DMS79 treated with DMSO at 0.1 percent for 48 hours (cell line): ENCODE data around the gene SERPINA12.

ENCODE experiments used
- DNase-seq: peaks from one replicate; lab custom pipeline; 2025; lab: John Stamatoyannopoulos, UW

The SERPINA12 gene

GRCh38 chr14:94464290-94464689, 45.0 kb downstream of the SERPINA12 start:
- DNase-seq, result no peak

GRCh38 chr14:94462763-94463572, 46.3 kb downstream of the SERPINA12 start:
- no peak for DNase-seq

GRCh38 chr14:94462219-94462551, 47.1 kb downstream of the SERPINA12 start:
- DNase-seq, result no peak

GRCh38 chr14:94461526-94462218, 47.6 kb downstream of the SERPINA12 start:
- no peak for DNase-seq

DNA sequence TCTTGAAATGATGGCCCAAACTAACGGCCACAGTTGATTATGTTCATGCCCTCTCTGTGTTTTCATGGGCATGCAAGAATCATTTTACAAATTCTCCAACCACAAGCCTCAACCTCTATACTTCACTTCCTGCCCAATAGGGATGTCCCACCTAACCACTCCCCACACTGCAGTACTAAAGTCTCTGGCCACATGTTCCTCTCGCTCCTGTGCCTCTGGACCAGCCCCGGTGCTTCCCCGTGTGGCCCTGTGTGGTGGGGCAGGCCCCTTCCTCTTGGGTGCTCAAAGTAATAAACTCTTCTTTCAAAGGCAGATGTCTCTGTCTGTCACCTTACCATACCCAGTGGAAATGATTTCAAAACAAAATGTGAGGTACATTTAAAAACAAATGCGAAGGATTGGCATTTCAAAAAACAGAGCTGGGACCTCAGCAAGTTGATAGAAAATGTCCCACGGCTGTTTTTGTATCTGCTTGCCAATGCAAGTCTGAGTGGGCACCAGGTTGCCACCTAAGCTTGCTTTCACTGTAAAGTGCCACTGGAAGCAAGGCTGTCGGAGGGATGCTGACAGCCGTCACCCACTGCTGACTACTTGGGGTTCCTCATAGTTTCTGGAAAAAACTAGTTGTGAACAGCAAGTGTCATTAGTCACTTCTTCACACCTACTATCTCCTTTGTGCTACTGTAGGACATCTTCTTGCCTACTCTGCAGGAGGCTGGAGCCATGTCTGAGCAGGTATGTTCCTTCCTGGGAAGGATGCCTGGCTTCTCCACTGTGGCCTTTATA, 48.4 kb downstream of the SERPINA12 start:
- no peak for DNase-seq

- no peak for DNase-seq
Observed at GRCh38 chr14:94458558-94459205, 50.6 kb downstream of the SERPINA12 start.

- no peak for DNase-seq
Observed at GRCh38 chr14:94458096-94458495, 51.2 kb downstream of the SERPINA12 start.

DNA sequence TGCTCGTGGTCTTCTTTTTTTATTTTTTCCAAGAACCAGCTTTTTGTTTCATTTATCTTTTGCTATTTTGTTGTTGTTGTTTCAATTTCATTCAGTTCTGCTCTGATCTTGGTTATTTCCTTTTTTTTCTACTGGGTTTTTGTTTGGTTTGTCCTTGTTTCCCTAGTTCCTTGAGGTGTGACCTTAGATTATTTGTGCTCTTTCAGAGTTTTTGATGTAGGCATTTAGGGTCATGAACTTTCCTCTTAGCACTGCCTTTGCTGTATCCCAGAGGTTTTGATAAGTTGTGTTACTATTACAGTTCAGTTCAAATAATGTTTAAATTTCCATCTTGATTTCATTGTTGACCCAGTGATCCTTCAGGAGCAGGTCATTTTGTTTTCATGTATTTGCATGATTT, 53.3 kb downstream of the SERPINA12 start:
- no peak for DNase-seq

- DNase-seq, result no peak
Observed at GRCh38 chr14:94451826-94452225, 57.4 kb downstream of the SERPINA12 start.

DNA sequence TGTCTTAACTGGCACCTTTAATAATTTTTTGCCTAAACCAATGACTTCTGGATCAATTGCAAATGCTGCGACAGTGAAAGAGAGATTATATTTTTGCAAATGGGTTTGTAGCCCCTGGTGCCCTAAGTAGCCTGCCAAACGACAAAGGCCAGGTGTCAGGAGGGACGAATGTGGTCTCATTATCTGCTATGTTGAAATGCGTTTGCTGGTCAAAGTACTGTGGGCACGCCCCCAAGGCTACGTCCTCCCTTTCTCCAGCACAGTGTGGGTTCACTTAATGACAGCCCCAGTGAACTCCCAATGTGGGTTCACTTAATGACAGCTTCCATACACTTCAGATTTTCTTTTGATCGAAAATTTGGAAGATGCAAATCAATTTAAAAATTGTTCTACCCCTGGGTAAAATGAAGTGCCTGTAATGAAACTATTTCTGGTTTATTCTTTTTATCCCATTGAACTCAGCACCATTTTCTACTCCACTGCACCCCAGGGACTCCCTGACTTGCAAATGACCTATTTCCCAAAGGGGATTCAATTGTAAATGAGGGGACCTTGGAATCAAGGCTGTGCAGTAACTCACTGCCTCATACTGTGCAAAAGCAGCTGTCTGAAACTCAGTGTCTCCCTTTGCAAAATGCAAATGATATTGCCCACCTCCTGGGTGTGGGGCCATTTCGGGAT, 58.0 kb downstream of the SERPINA12 start:
- no peak for DNase-seq

DNA sequence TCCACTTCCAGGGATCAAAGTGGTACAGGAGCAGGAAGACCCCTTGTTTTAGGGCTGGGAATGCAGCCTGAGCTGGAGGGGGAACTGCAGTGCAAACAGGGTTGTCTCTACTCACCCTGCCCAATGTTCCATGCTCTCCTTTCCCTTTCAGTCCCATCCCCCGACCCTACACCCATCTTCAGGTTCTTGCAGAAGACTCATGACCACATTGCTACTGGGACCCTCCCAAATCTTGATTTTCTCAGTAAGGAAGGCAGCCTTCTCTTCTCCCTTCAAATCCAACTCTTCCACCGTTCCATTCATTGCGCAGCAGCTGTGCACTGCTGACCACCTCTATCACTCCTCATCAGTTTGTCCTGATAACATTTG, 58.6 kb downstream of the SERPINA12 start:
- DNase-seq, result no peak

GRCh38 chr14:94449930-94450329, 59.3 kb downstream of the SERPINA12 start:
- no peak for DNase-seq

DNA sequence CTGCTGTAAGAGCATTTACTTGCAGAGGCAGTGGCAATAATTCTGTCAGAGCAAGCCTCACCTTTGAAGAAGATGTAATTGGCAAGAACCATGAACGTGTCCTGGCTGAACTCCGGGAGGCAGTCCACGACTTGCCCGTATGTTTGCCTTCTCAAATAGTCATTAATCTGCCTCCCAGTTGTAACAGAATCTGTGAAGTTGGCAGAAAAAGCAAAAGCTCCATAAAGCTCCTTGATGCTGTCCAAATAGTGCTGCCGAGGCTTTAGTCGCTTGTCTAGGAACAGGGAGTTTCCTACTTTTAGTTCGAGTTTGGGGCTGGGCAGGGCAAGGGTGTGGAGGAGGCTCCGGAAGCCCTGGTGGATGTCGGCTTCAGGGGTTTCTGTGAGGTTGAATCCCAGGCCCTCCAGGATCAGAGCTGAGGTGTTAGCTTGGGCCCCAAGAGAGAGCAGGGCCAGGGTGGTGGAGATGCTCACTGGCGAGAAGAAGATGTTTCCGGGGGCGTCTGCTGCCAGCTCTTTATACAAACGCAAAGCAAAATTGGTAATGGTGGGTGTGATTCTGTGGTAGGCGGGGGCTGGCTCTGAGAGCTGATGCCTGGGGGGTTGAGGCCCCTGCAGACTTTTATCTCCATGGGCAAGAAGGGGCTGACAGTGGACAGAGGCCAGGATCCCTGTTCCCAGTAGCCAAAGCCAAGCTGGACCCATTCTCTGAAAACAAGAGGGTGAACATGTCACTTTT, 61.0 kb downstream of the SERPINA12 start:
- no peak for DNase-seq

DNA sequence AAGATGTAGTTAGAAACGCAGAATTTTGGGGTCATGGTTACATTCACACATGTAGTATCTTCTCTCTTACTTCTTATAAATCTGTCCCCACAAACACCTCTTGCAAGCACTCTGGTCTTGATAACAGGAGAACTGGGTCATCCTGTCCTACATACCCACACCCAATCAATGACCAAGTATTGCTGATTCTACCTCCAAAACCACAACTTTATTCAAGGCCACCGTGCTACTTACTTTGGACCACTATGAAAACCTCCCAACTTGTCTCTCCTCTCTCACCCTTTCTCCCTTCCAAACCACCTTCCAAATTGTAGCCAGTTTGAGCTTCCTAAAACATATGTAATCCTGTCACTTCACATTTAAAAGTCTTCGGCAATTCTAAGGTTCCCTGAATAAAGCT, 62.1 kb downstream of the SERPINA12 start:
- DNase-seq, result no peak

DNA sequence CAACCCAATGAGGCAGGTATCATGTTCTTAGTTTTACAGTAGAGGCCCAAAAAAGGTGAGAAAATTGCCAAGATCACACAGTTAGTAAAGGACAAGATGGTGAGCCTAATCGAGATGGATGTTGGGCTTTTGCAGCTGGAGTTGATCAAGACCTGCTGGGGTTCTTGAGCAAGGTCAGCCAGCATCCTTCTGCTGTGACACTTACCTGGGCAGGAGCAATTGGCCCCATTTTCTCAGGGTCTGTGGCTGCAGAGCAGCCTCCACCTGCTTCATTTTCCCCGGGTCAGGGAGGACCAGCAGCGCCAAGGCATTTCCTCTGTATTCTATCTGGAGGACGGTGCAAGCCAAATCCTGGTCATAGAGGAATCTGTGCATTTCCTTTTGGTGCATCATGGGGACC, 63.1 kb downstream of the SERPINA12 start:
- no peak for DNase-seq

DNA sequence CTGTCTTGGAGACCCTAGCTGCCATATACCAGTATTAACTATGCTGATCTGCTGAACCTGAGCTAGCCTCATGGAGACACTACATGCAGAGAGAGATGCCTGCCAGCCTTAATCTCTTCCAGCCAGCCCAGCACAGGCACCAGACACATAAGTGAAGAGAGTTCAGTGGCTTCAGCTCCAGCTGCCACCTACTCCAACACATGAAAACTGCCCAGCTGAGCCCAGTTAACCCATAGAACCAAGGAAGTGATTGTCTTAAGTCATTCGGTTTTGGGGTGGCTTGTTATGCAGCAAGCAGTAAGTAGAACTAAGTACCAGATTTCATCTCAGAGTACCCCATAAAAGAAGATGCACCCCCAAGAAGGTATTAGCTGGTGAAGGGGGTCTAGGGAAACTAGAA, 64.3 kb downstream of the SERPINA12 start:
- no peak for DNase-seq

- DNase-seq, result no peak
Observed at GRCh38 chr14:94441531-94442205, 67.6 kb downstream of the SERPINA12 start.

DNA sequence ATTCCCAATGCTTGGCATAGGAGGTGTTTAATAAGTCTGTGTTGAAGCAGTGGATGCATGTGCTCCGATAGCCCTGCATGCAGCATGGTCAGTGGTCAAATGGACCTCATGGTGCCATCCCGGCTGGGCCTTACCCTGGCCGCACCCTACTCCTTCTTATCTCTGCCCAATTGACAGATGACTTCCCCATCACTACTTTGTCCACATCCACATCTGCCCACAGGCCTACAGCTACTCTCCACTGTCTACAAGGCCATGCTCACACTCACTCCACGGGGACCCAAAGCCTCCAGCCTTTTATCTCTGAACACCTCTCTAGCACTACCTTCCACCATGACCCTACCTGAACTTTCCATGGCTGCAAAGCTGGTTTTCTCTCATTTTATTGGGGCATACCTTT, 68.1 kb downstream of the SERPINA12 start:
- DNase-seq, result no peak

DNA sequence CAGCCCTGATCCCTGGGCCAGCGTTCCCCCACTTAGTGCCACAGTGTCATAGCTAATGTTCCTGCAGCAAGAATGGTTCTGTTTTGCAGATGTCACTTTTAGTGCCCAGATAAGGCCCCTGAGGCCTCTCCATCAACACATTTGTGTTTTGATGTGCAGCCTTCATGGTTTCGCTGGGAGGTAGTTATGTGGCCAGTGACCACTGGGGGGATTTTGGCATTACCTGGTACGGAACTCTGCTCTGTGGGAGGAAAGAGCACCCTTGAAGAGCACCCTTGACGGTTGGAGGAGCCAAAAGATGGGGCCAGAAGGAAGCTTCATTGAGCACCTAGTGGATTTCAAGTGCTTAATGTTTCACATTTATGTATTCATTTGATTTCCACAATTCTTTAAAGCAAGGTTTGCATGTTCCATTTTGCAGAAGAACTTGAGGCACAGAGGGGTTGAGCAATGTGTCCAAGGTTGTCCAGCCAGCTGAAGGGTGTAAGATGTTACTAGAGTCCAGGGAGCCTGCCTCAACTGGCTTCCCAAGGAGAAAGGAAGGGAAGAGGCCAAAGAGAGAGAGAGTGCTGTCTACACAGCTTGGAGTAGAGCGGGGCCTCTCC, 69.7 kb downstream of the SERPINA12 start:
- no peak for DNase-seq
